Naive thymus-derived CD8-positive, alpha-beta T cell (primary cell): ENCODE measurements around the gene WWC2. TPM values are rescaled to one million over a fixed set of nuclear protein-coding genes. Genes with fewer than 3 reads are reported as not detected.

Source experiments
- ATAC-seq, 2 donors: fragments of 150-1000 bp; cut with Tn5 transposase in 1 of 2; sonication (Bioruptor Pico), chemical (Tn5 transposase) in 1 of 2; 1 replicate in 1 of 2; 2 replicates in 1 of 2; pipeline ENCODE4 v1.10.0; 2021; ENCODE audit warnings: mild to moderate bottlenecking in 2 of 2, moderate library complexity in 2 of 2
- POLR2A ChIA-PET: fragments of 350-600 bp; sonication (Branson Sonifier 250); formaldehyde crosslinking; loops from one replicate; lab custom pipeline; 2021; ENCODE audit warnings: antibody characterized with exemption; lab: Charles Lee
- DNase-seq, 10 donors: peaks; one replicate each; pipeline versions ENCODE4 v3.0.0 to v3.0.0-alpha.2; 2020 to 2022
- H3K27ac Mint-ChIP-seq, 10 donors: one replicate each; pipeline ENCODE4 v1.8.0; 2020 to 2022; ENCODE audit warnings: mild to moderate bottlenecking in 10 of 10, mixed read lengths in 10 of 10, moderate library complexity in 4 of 10, inconsistent platforms in 1 of 10
- H3K27me3 Mint-ChIP-seq, 5 donors: one replicate each; pipeline ENCODE4 v1.8.0; 2021 to 2022; ENCODE audit warnings: mixed read lengths in 5 of 5
- H3K36me3 Mint-ChIP-seq, 3 donors: one replicate each; pipeline ENCODE4 v1.8.0; 2020 to 2022; ENCODE audit warnings: mixed read lengths in 3 of 3, mild to moderate bottlenecking in 2 of 3, inconsistent platforms in 1 of 3
- H3K4me1 Mint-ChIP-seq, 4 donors: one replicate each; pipeline ENCODE4 v1.8.0; 2021 to 2022; ENCODE audit warnings: mixed read lengths in 4 of 4
- H3K4me3 Mint-ChIP-seq, 10 donors: one replicate each; pipeline ENCODE4 v1.8.0; 2020 to 2022; ENCODE audit warnings: mild to moderate bottlenecking in 10 of 10, mixed read lengths in 10 of 10, moderate library complexity in 6 of 10, inconsistent platforms in 1 of 10
- H3K9me3 Mint-ChIP-seq, 9 donors: one replicate each; pipeline ENCODE4 v1.8.0; 2020 to 2022; ENCODE audit warnings: mixed read lengths in 9 of 9, mild to moderate bottlenecking in 3 of 9, inconsistent platforms in 1 of 9, moderate library complexity in 1 of 9
- polyA plus RNA-seq, 3 donors: library from polyadenylated mRNA; unstranded; fragments of 300-500 nt; fragmentation: Illumina TruSeq; gene quantifications; one replicate each; pipeline ENCODE4 v1.2.3, GENCODE V29; 2021
- total RNA-seq, 8 experiments: library from RNA in 2 of 8; stranded (reverse) in 2 of 8; gene quantifications; one replicate each; pipeline ENCODE4 v1.2.3 and lab custom pipeline; 2021 to 2026

Gene WWC2
- total and polyA plus RNA-seq, 5 experiments from 2014 or later: 0.59 to 8.0 (median 1.0) TPM

DNA sequence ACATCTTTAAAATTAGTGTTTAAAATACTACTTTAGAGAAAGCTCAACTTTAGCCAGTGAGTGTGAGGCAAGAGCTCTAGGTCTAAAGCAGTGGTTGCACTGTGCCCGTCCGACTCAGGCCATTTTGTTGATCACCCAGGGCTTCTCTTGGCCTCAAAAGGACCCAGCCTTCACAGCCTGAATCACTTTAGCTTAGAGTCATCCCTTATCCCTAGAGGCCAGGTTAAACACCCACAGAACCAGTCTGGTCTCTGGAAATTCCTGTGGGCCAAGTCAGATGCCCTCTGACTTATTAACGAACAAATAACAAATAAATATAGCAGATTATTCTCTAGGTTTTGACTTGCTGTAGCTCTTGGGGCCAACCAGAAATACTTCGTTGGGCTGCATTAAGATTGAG is 102.3 kb downstream of the WWC2 start:
- POLR2A ChIA-PET: no interaction called here
- DNase-seq (no peak), ATAC-seq (no peak)
- H3K27ac Mint-ChIP-seq: no peak overlapping the region
- peaks cover 0 to 5% (median 2%) of the 10 kb centered on the region in 3 donors for H3K36me3 Mint-ChIP-seq
- H3K4me3 Mint-ChIP-seq: no peak overlapping the region
- peaks cover 0 to 2% (median 0%) of the 10 kb centered on the region in 5 donors for H3K27me3 Mint-ChIP-seq
- peaks cover 0 to 5% (median 0%) of the 10 kb centered on the region in 4 donors for H3K4me1 Mint-ChIP-seq
- no peaks in the 10 kb centered on the region for H3K9me3 Mint-ChIP-seq

DNA sequence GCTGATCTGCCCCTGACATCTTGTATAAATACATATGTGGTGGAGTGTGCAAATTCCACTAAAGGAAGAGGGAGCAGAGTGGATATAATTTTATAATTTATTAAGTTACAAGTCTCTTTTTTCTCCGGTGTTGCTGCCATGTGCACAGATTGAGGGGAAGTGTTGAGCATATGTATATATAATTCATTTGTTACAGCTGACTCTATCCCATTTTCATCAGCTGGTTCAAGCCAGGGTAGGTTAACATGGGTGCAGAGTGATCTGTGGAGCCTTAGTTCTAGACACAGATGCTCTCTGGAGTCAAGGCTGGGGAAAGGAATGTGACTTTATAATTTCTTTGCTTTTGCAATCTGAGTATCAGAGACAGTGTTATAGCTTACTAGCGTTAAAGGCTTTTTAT is 103.5 kb downstream of the WWC2 start:
- Mint-ChIP-seq H3K4me1 (peaks cover 0 to 5% (median 0%) of the 10 kb centered on the region in 4 donors), H3K27ac (no peak overlapping the region), H3K27me3 (peaks cover 0 to 5% (median 0%) of the 10 kb centered on the region in 5 donors), H3K36me3 (peaks cover 0 to 5% (median 2%) of the 10 kb centered on the region in 3 donors), H3K4me3 (no peak overlapping the region), H3K9me3 (no peaks in the 10 kb centered on the region)
- DNase-seq (no peak), ATAC-seq (no peak)
- POLR2A ChIA-PET: no interaction called here

DNA sequence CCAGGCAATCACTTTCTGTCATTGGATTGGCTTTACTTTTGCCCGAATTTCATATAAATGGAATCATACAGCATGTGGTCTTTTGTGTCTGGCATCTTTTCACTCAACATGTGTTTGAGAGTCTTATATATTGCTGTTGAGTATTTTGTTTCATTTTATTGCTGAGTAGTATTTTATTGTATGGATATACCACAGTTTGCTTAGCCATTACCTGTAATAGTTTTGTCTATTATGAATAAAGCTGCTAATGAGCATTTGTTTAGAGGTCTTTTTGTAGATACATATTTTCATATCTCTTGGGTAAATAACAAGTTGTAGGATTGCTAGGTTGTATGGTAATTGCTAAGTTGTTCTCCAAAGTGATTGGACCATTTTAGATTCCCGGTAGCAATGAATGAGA is 105.7 kb downstream of the WWC2 start:
- peaks cover 0 to 11% (median 0%) of the 10 kb centered on the region in 3 donors for H3K36me3 Mint-ChIP-seq
- no peak overlapping the region for H3K4me3 Mint-ChIP-seq
- H3K27ac Mint-ChIP-seq: no peak overlapping the region
- DNase-seq (no peak), ATAC-seq (no peak)
- peaks cover 0 to under 1% (median 0%) of the 10 kb centered on the region in 9 donors for H3K9me3 Mint-ChIP-seq
- peaks cover 0 to 5% (median 0%) of the 10 kb centered on the region in 4 donors for H3K4me1 Mint-ChIP-seq
- POLR2A ChIA-PET: no interaction called here
- peaks cover 0 to 9% (median 0%) of the 10 kb centered on the region in 5 donors for H3K27me3 Mint-ChIP-seq

DNA sequence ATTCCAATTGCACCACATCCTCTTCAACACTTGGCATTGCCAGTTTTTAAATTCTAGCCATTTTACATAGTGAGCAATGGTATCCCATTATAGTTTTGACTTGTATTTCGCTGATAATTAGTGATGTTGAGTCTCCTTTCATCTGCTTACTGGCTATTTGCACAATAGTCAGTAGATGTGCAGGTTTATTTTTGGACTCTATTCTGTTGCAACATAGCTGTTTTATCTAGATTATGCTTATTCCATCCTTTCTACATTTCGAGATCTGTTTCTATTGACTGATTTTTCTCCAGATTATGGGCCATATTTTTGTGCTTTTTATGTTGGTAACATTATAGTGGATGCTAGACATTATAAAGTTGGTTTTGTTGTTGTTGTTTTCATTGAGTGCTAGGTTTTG is 106.1 kb downstream of the WWC2 start:
- DNase-seq (no peak), ATAC-seq (no peak)
- Mint-ChIP-seq H3K27me3 (peaks cover 0 to 9% (median 0%) of the 10 kb centered on the region in 5 donors), H3K27ac (no peak overlapping the region), H3K9me3 (peaks cover 0 to 2% (median 0%) of the 10 kb centered on the region in 9 donors), H3K36me3 (peaks cover 0 to 13% (median 0%) of the 10 kb centered on the region in 3 donors), H3K4me3 (no peak overlapping the region), H3K4me1 (peaks cover 0 to 5% (median 0%) of the 10 kb centered on the region in 4 donors)
- POLR2A ChIA-PET: no interaction called here

DNA sequence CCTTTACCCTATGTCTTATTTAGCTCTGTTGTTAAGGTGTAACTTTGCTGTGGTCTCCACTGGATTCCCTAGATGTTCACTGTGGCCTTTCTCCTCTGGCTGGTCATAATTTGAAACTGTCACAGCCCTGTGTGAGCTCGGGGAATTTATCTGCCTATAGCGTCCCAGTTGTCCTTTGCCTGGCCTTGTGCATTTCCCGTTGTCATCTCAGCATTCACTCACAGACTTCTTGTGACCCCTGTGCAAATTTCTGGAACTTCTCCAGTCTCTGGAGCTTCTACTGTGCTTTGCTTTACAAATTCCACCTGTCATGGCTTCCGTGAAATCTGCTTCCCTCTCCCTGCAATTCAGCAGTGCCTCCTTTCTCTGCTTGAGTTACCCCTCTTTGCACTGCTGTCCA is 106.7 kb downstream of the WWC2 start:
- Mint-ChIP-seq H3K4me1 (peaks cover 0 to 5% (median 0%) of the 10 kb centered on the region in 4 donors), H3K27ac (no peak overlapping the region), H3K36me3 (peaks cover 0 to 13% (median 0%) of the 10 kb centered on the region in 3 donors), H3K27me3 (peaks cover 0 to 9% (median 0%) of the 10 kb centered on the region in 5 donors), H3K4me3 (no peak overlapping the region), H3K9me3 (peaks cover 0 to 2% (median 0%) of the 10 kb centered on the region in 9 donors)
- no peak for ATAC-seq
- POLR2A ChIA-PET: no interaction called here
- no peak for DNase-seq

DNA sequence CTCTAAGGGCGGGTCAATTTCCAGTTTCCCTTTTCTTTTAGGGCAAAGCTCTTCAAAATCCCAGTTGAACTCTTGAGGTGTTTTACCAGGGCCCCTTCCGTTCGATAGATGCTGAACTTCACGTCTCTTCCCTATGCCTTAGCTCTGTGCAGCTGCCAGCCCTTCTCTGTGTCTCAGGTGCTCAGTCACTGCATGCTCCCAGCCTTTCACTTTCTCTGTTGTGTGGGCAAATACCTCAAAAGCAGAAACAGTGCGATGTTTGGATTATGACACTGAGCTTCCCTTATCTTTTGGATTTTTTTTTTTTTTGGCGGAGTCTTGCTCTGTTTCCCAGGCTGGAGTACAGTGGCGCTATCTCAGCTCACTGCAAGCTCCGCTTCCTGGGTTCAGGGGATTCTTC is 112.5 kb downstream of the WWC2 start:
- H3K27ac Mint-ChIP-seq: no peak overlapping the region
- peaks cover 0 to 16% (median 0%) of the 10 kb centered on the region in 3 donors for H3K36me3 Mint-ChIP-seq
- peaks cover 0 to 9% (median 2%) of the 10 kb centered on the region in 5 donors for H3K27me3 Mint-ChIP-seq
- POLR2A ChIA-PET: no interaction called here
- ATAC-seq (no peak), DNase-seq (no peak)
- no peaks in the 10 kb centered on the region for H3K4me1 Mint-ChIP-seq
- H3K4me3 Mint-ChIP-seq: no peak overlapping the region
- H3K9me3 Mint-ChIP-seq: peaks cover 0 to 2% (median 0%) of the 10 kb centered on the region in 9 donors

DNA sequence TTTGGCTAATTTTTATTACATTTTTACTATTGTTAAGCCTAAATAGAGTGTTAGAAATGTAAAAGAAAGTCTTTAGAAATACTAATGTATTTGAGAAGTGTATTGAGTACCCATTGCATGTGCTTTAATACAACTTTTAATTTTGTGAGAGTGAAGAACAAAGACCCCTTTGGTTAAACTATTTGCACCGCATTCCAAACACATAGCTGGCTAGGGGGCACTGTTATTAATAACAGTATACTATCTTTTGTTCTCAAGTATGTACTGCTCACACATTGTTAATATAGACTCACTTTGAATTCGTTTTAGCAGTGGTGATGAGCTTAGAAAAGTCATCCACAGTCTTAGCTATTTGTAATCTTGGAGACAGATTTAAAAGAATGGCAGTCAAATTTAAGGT is 114.9 kb downstream of the WWC2 start:
- Mint-ChIP-seq H3K27ac (no peak overlapping the region), H3K4me3 (no peak overlapping the region), H3K9me3 (peaks cover 0 to 2% (median 0%) of the 10 kb centered on the region in 9 donors), H3K27me3 (peaks cover 0 to 3% (median 2%) of the 10 kb centered on the region in 5 donors), H3K36me3 (peaks cover 0 to 8% (median 0%) of the 10 kb centered on the region in 3 donors), H3K4me1 (no peaks in the 10 kb centered on the region)
- no peak for ATAC-seq
- DNase-seq: no peak
- POLR2A ChIA-PET: no interaction called here

DNA sequence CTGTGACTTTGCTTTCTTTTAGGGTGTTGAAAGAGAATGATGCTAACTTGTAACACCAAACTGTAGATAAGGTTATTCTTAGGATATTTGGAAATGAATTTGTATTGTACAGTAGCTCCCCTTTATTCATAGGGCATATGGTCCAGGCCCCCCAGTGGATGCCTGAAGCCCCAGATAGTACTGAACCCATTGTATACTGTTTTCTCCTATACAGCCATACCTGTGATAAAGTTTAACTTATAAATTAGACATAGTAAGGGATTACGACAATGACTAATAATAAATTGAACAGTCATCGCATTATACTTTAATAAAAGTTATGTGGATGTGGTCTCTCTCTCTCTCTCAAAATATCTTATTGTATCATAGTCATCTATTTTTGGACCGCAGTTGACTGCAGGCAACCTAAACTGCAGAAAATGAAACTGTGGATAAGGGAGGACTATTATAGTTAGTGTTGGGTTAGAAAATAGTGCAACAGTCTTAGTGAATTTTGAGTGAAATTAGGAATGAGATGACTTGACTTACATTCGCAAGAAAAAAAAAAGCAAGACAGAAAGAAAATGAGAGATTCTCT is 115.9 kb downstream of the WWC2 start:
- no peak overlapping the region for H3K4me3 Mint-ChIP-seq
- no peak overlapping the region for H3K27ac Mint-ChIP-seq
- peaks cover 0 to 3% (median 0%) of the 10 kb centered on the region in 3 donors for H3K36me3 Mint-ChIP-seq
- peaks cover 0 to 3% (median 2%) of the 10 kb centered on the region in 5 donors for H3K27me3 Mint-ChIP-seq
- POLR2A ChIA-PET: no interaction called here
- H3K4me1 Mint-ChIP-seq: no peaks in the 10 kb centered on the region
- no peak for DNase-seq
- ATAC-seq: no peak
- H3K9me3 Mint-ChIP-seq: no peaks in the 10 kb centered on the region

DNA sequence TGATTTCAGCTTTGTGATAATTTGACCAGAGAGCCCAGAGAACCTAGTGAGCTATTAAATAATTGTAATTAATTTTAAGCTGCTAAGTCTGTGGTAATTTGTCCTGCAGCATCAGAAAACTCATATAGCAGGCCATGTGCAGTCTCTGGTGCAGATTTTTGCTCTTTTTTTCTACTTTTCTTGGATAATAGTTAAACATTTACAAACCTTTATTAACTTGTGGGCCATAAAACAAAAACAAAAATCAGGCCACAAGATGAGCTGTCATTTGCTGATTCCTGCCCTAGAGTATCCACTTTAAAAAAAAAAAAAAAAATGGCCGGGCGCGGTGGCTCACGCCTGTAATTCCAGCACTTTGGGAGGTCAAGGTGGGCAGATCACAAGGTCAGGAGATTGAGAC is 121.2 kb downstream of the WWC2 start:
- Mint-ChIP-seq H3K4me1 (no peaks in the 10 kb centered on the region), H3K36me3 (no peaks in the 10 kb centered on the region), H3K9me3 (no peaks in the 10 kb centered on the region), H3K4me3 (no peak overlapping the region), H3K27me3 (peaks cover 0 to 3% (median 0%) of the 10 kb centered on the region in 5 donors), H3K27ac (peak overlapping the region in 1 of 10 donors; percentile 14)
- no peak for ATAC-seq
- POLR2A ChIA-PET: no interaction called here
- no peak for DNase-seq

DNA sequence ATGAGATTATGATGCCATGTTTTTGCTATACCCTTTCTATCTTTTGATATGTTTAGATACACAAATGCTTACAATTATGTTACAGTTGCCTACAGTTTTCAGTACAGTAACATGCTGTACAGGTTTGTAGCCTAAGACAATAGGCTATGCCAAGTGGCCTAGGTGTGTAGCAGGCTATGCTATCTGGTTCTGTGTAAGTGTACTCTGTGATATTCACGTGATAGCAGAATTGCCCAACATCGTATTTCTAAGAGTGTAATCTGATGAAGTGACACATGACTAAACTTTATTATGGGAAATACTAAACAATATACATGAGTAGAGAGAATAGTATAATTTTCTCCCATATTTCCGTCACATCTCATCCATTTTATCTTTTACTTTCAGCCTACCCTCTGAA is 124.0 kb downstream of the WWC2 start:
- no peak for ATAC-seq
- H3K9me3 Mint-ChIP-seq: no peaks in the 10 kb centered on the region
- H3K27me3 Mint-ChIP-seq: peaks cover 0 to 1% (median 0%) of the 10 kb centered on the region in 5 donors
- no peaks in the 10 kb centered on the region for H3K36me3 Mint-ChIP-seq
- no peak for DNase-seq
- POLR2A ChIA-PET: no interaction called here
- H3K27ac Mint-ChIP-seq: no peak overlapping the region
- no peaks in the 10 kb centered on the region for H3K4me1 Mint-ChIP-seq
- H3K4me3 Mint-ChIP-seq: no peak overlapping the region

DNA sequence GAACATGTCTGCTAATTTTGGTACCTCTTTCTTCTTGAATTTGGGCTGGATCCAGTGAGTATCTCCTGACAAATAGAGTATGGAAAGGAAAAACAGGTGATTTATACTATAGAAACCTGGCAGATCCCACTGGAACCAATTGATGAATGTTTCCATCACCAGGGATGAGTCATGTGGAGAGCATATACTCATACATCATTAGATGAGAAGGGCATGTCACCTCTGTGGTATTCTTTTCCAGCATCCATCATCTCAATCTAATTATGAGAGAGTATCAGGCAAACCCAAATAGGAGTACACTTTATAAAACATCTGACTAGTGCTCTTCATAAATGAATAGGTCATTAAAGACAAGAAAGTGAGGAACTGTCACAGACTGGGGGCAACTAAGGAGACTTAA is 130.3 kb downstream of the WWC2 start:
- peak overlapping the region in 1 of 10 donors; percentile 41 for H3K27ac Mint-ChIP-seq
- no peak for ATAC-seq
- DNase-seq: no peak
- peaks cover 0 to 4% (median 2%) of the 10 kb centered on the region in 5 donors for H3K27me3 Mint-ChIP-seq
- H3K36me3 Mint-ChIP-seq: no peaks in the 10 kb centered on the region
- no peaks in the 10 kb centered on the region for H3K4me1 Mint-ChIP-seq
- no peaks in the 10 kb centered on the region for H3K9me3 Mint-ChIP-seq
- no peak overlapping the region for H3K4me3 Mint-ChIP-seq
- POLR2A ChIA-PET: no interaction called here

DNA sequence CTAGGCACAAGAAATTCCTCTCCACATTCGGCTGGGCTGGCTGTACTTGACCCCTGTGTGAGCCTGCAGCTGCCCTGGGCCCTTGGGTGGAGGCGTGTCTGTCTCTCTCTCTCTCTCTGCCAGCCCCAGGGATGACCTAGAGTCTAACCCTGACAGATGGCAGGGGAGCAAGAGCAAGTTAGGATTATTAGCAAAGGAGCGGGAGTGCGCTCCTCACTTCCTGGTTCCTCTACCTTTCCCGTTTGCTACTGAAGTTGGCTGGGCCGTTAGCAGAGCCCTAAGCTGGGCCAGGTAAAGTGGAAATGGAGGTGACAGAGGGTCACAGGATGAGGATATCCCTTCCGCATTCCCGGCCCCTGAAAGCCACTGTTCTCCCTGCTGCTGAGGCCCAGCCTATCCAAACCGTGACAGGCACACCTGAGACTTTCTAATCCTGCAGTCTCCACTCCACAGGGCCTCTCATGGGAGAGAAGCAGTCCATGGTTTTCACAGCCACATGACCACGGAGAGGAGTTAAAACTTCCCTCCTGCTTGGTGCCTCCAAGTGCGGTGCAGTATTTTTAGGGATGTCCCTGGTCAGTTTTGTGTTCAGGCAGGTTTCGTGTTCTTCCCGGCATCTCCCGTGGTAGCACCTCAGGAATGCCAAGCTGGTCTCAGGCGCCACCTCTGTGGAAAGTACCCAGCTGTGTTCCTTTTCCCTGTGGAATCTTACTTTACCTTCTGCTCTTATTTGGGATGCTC is 141.7 kb downstream of the WWC2 start:
- Mint-ChIP-seq H3K27me3 (peaks cover 0 to 9% (median 7%) of the 10 kb centered on the region in 5 donors), H3K27ac (no peak overlapping the region), H3K9me3 (no peaks in the 10 kb centered on the region), H3K36me3 (peaks cover 0 to 35% (median 0%) of the 10 kb centered on the region in 3 donors), H3K4me1 (peaks cover 0 to 1% (median 0%) of the 10 kb centered on the region in 4 donors), H3K4me3 (no peak overlapping the region)
- no peak for DNase-seq
- POLR2A ChIA-PET: no interaction called here
- no peak for ATAC-seq

DNA sequence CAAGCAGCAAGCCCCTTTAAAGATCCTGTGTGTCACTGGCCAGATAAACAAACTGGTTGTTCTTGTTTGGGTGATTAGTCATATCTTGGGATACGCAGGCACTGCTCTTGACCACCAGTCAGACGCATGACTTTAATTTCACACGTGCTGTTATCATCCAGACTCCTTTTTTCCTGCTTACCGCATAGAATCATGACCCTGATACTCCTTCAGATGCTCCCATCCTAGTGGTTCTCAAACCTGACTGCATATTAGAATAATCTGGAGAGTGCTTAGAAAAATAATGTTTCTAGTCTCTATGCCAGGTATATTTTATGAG is 142.2 kb downstream of the WWC2 start:
- Mint-ChIP-seq H3K27me3 (peaks cover 0 to 9% (median 7%) of the 10 kb centered on the region in 5 donors), H3K9me3 (no peaks in the 10 kb centered on the region), H3K4me1 (peaks cover 0 to 1% (median 0%) of the 10 kb centered on the region in 4 donors), H3K4me3 (no peak overlapping the region), H3K27ac (no peak overlapping the region), H3K36me3 (peaks cover 0 to 34% (median 0%) of the 10 kb centered on the region in 3 donors)
- ATAC-seq (no peak), DNase-seq (no peak)
- POLR2A ChIA-PET: no interaction called here
